ENCODE data around the gene CACNB4.

The CACNB4 gene

DNA sequence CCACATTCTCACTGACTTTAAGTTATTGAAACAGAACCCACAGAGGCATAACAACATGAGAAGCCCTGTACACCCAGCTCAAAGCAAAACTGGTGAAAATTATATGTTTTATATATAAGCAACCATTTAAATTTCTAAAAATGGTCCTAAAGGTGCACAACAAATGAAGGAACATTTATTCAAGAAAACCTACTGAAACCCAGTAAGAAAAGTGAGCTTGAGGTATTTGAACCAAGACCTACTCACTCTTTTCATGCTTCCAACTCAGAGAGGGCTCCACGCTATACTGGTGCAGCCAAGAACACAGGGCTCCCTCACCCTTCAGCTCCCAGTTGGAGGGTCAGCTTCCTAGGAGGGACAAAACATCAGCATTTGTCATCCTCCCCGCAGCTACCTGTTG is 2.1 kb upstream of the CACNB4 start:
- Histone ChIP-seq H3K9me3 (ENCODE audit: control insufficient read depth, low read length) (no peaks in the 10 kb centered on the region), H3K9ac (ENCODE audit: low read length) (no peak overlapping the region), H4K8ac (ENCODE audit: low read length) (no peak overlapping the region), H2AK5ac (ENCODE audit: low read length, severe bottlenecking) (no peak overlapping the region), H2AFZ (ENCODE audit: low read depth, low read length) (no peak overlapping the region), H3K4ac (ENCODE audit: low read depth in 1 of 2, low read length in 2 of 2) (no peak overlapping the region), H3K4me3 (ENCODE audit: insufficient read depth in 1 of 2, low read depth in 1 of 2, low read length in 2 of 2) (no peak overlapping the region), H2BK120ac (ENCODE audit: low read depth, low read length) (no peak overlapping the region), H3K23ac (ENCODE audit: low read length in 2 of 2) (no peak overlapping the region), H3K14ac (ENCODE audit: low read length in 2 of 2) (no peak overlapping the region), H3K4me2 (ENCODE audit: low read length, poor library complexity, severe bottlenecking) (no peak overlapping the region), H3K4me1 (ENCODE audit: control insufficient read depth, insufficient read depth, low read depth, low read length) (peaks cover 19% of the 10 kb centered on the region), H3K27ac (ENCODE audit: low read length, poor library complexity, severe bottlenecking) (no peak overlapping the region), H2BK5ac (ENCODE audit: low read depth, low read length, poor library complexity, severe bottlenecking) (no peak overlapping the region), H3K18ac (ENCODE audit: low read depth in 1 of 2, low read length in 2 of 2) (no peak overlapping the region), H3K27me3 (ENCODE audit: control insufficient read depth in 1 of 2, insufficient read depth in 1 of 2, low read length in 2 of 2) (peaks cover 34 to 40% of the 10 kb centered on the region in 2 experiments), H4K91ac (ENCODE audit: low read length) (no peak overlapping the region), H3K79me1 (replicated peaks; ENCODE audit: low read length, poor library complexity, severe bottlenecking) (no peaks in the 10 kb centered on the region), H3K36me3 (ENCODE audit: control insufficient read depth in 1 of 2, insufficient read depth in 2 of 2, low read depth in 1 of 2, low read length in 2 of 2) (no peaks in the 10 kb centered on the region), H2BK12ac (ENCODE audit: low read length in 2 of 2) (no peak overlapping the region), H2BK15ac (ENCODE audit: low read depth, poor library complexity, severe bottlenecking) (no peak overlapping the region)
- WGBS: 58% methylated on average over 2 of the region's 2 CpGs
- no peak for DNase-seq

DNA sequence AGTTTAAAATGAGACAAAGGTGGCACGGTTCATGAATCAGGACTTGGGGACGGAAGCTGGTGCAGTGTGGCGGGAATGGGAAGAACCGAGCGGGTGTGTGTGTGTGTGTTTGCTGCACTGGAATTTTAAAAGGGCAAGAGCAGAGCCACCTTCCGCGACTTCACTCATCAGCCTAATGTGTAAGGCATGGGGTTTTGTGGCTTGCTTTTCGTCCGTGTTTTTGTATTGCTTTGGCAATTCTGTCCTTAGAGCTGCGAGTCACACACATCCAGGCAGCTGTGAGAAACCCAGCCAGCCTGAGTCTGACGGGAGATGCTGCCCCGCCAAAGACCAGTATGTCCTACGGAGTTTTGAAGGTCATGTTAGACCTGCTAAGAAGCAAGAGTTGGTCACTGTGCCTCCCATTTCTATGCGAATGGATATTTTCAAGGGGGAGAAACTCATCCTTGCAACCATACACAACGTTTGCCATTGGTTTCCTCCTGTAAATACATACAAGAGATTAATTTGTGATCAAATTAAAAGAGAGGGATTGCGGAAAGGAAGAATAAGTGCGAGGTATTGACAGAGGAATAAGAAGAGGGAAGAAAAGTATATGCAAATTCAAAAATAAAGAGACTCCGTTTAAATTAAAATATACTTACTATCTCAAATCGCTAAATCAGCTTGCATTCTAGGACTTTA is 665 bp upstream of the CACNB4 start:
- Histone ChIP-seq H2BK12ac (ENCODE audit: low read length in 2 of 2) (no peak overlapping the region), H3K14ac (ENCODE audit: low read length in 2 of 2) (no peak overlapping the region), H3K27me3 (ENCODE audit: control insufficient read depth in 1 of 2, insufficient read depth in 1 of 2, low read length in 2 of 2) (peaks cover 48% of the 10 kb centered on the region in 2 experiments), H4K91ac (ENCODE audit: low read length) (no peak overlapping the region), H3K27ac (ENCODE audit: low read length, poor library complexity, severe bottlenecking) (no peak overlapping the region), H3K79me1 (replicated peaks; ENCODE audit: low read length, poor library complexity, severe bottlenecking) (no peaks in the 10 kb centered on the region), H3K18ac (ENCODE audit: low read depth in 1 of 2, low read length in 2 of 2) (no peak overlapping the region), H3K23ac (ENCODE audit: low read length in 2 of 2) (peak overlapping the region in 1 of 2 experiments; percentile 50), H3K9me3 (ENCODE audit: control insufficient read depth, low read length) (no peaks in the 10 kb centered on the region), H3K4me2 (ENCODE audit: low read length, poor library complexity, severe bottlenecking) (peak overlapping the region; percentile 97), H2BK5ac (ENCODE audit: low read depth, low read length, poor library complexity, severe bottlenecking) (no peak overlapping the region), H3K4ac (ENCODE audit: low read depth in 1 of 2, low read length in 2 of 2) (no peak overlapping the region), H4K8ac (ENCODE audit: low read length) (no peak overlapping the region), H3K36me3 (ENCODE audit: control insufficient read depth in 1 of 2, insufficient read depth in 2 of 2, low read depth in 1 of 2, low read length in 2 of 2) (no peaks in the 10 kb centered on the region), H2BK15ac (ENCODE audit: low read depth, poor library complexity, severe bottlenecking) (no peak overlapping the region), H3K4me1 (ENCODE audit: control insufficient read depth, insufficient read depth, low read depth, low read length) (peaks cover 19% of the 10 kb centered on the region), H2BK120ac (ENCODE audit: low read depth, low read length) (no peak overlapping the region), H2AFZ (ENCODE audit: low read depth, low read length) (no peak overlapping the region), H2AK5ac (ENCODE audit: low read length, severe bottlenecking) (no peak overlapping the region), H3K9ac (ENCODE audit: low read length) (peak overlapping the region; percentile 76), H3K4me3 (ENCODE audit: insufficient read depth in 1 of 2, low read depth in 1 of 2, low read length in 2 of 2) (peak overlapping the region in 1 of 2 experiments; percentile 76)
- WGBS: 10% methylated on average over 14 of the region's 19 CpGs
- DNase-seq: peak; percentile 23

DNA sequence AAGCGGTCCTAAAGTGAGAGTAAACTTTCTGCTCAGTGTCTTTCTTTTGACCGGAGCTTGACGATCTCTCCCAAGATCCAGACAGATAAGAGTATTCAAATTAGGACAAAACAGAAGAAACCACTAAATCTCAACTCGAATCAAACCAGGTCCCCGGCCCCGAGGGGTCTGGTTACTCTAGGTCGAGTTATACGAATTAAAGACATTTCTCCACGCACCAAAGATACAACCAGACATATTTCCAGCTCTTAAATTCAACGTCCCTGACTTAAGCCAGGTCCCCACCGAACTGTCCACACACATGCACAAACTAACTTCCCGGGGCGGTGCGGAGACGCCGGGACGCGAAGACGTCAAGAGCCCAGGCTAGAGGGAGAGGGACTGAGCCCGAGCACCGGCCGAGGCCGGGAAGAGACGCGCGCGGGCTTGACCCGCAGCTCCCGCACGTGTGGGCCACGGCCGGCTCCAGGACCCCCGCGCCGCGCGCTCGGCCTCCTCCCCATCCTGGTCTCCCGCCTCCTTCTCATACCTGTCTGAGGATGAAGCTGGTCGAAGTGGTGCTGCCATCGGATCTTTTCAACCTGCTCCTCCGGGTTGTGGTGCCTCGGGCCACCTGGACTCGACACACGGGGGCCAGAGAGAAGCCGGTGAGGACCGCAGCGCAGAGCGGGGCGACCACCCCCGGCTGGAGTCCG is 896 bp downstream of the CACNB4 start:
- H2BK120ac ChIP-seq (ENCODE audit: low read depth, low read length): no peak overlapping the region
- no peak overlapping the region for H3K18ac ChIP-seq (ENCODE audit: low read depth in 1 of 2, low read length in 2 of 2)
- H2AK5ac ChIP-seq (ENCODE audit: low read length, severe bottlenecking): no peak overlapping the region
- H3K4ac ChIP-seq (ENCODE audit: low read depth in 1 of 2, low read length in 2 of 2): no peak overlapping the region
- peak overlapping the region; percentile 97 for H3K4me2 ChIP-seq (ENCODE audit: low read length, poor library complexity, severe bottlenecking)
- H2AFZ ChIP-seq (ENCODE audit: low read depth, low read length): no peak overlapping the region
- H4K8ac ChIP-seq (ENCODE audit: low read length): no peak overlapping the region
- DNase-seq: peak; percentile 47
- H2BK5ac ChIP-seq (ENCODE audit: low read depth, low read length, poor library complexity, severe bottlenecking): no peak overlapping the region
- peaks cover 48 to 54% of the 10 kb centered on the region in 2 experiments for H3K27me3 ChIP-seq (ENCODE audit: control insufficient read depth in 1 of 2, insufficient read depth in 1 of 2, low read length in 2 of 2)
- WGBS: under 1% methylated on average over 39 of the region's 52 CpGs
- H2BK12ac ChIP-seq (ENCODE audit: low read length in 2 of 2): no peak overlapping the region
- H3K14ac ChIP-seq (ENCODE audit: low read length in 2 of 2): no peak overlapping the region
- no peak overlapping the region for H3K27ac ChIP-seq (ENCODE audit: low read length, poor library complexity, severe bottlenecking)
- H3K23ac ChIP-seq (ENCODE audit: low read length in 2 of 2): no peak overlapping the region
- no peaks in the 10 kb centered on the region for H3K9me3 ChIP-seq (ENCODE audit: control insufficient read depth, low read length)
- H3K79me1 ChIP-seq (replicated peaks; ENCODE audit: low read length, poor library complexity, severe bottlenecking): no peaks in the 10 kb centered on the region
- H4K91ac ChIP-seq (ENCODE audit: low read length): no peak overlapping the region
- H3K4me1 ChIP-seq (ENCODE audit: control insufficient read depth, insufficient read depth, low read depth, low read length): peaks cover 19% of the 10 kb centered on the region
- peak overlapping the region; percentile 55 to 76 for H3K4me3 ChIP-seq (ENCODE audit: insufficient read depth in 1 of 2, low read depth in 1 of 2, low read length in 2 of 2)
- H2BK15ac ChIP-seq (ENCODE audit: low read depth, poor library complexity, severe bottlenecking): no peak overlapping the region
- no peaks in the 10 kb centered on the region for H3K36me3 ChIP-seq (ENCODE audit: control insufficient read depth in 1 of 2, insufficient read depth in 2 of 2, low read depth in 1 of 2, low read length in 2 of 2)
- H3K9ac ChIP-seq (ENCODE audit: low read length): peak overlapping the region; percentile 75

DNA sequence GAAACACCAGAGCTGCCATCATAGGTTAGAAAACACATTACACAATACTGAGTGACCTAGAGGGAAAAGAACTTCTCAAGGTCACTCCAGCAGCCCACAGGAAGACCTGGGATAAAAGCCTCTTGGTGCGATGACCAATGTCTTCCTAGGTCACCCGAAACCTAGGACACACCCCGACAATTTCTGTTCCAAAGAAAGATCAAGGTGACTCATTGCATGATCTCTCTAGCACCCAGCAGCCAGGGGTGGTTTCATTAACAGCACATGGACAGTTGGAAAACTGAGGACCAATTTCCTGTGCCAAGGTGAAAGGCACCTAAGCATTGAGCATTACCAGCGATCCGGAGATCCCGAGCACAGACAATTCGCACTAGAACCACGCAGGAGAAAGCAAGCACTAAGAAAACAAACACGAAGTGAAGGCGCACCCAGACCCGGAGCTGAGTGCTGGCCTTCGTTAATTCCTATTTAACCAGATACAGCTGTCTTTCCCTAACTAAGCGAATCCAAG is 1.5 kb downstream of the CACNB4 start:
- WGBS: 15% methylated on average over 13 of the region's 13 CpGs
- H2BK12ac ChIP-seq (ENCODE audit: low read length in 2 of 2): no peak overlapping the region
- H2BK120ac ChIP-seq (ENCODE audit: low read depth, low read length): no peak overlapping the region
- H2AFZ ChIP-seq (ENCODE audit: low read depth, low read length): no peak overlapping the region
- no peak overlapping the region for H4K8ac ChIP-seq (ENCODE audit: low read length)
- H2AK5ac ChIP-seq (ENCODE audit: low read length, severe bottlenecking): no peak overlapping the region
- H3K18ac ChIP-seq (ENCODE audit: low read depth in 1 of 2, low read length in 2 of 2): no peak overlapping the region
- H3K9me3 ChIP-seq (ENCODE audit: control insufficient read depth, low read length): no peaks in the 10 kb centered on the region
- no peak overlapping the region for H3K14ac ChIP-seq (ENCODE audit: low read length in 2 of 2)
- H3K27ac ChIP-seq (ENCODE audit: low read length, poor library complexity, severe bottlenecking): no peak overlapping the region
- no peak for DNase-seq
- no peak overlapping the region for H4K91ac ChIP-seq (ENCODE audit: low read length)
- no peaks in the 10 kb centered on the region for H3K36me3 ChIP-seq (ENCODE audit: control insufficient read depth in 1 of 2, insufficient read depth in 2 of 2, low read depth in 1 of 2, low read length in 2 of 2)
- peaks cover 19% of the 10 kb centered on the region for H3K4me1 ChIP-seq (ENCODE audit: control insufficient read depth, insufficient read depth, low read depth, low read length)
- no peak overlapping the region for H2BK15ac ChIP-seq (ENCODE audit: low read depth, poor library complexity, severe bottlenecking)
- H2BK5ac ChIP-seq (ENCODE audit: low read depth, low read length, poor library complexity, severe bottlenecking): no peak overlapping the region
- H3K4me3 ChIP-seq (ENCODE audit: insufficient read depth in 1 of 2, low read depth in 1 of 2, low read length in 2 of 2): peak overlapping the region in 1 of 2 experiments; percentile 76
- H3K4ac ChIP-seq (ENCODE audit: low read depth in 1 of 2, low read length in 2 of 2): no peak overlapping the region
- peaks cover 47 to 53% of the 10 kb centered on the region in 2 experiments for H3K27me3 ChIP-seq (ENCODE audit: control insufficient read depth in 1 of 2, insufficient read depth in 1 of 2, low read length in 2 of 2)
- H3K79me1 ChIP-seq (replicated peaks; ENCODE audit: low read length, poor library complexity, severe bottlenecking): no peaks in the 10 kb centered on the region
- peak overlapping the region; percentile 75 for H3K9ac ChIP-seq (ENCODE audit: low read length)
- H3K4me2 ChIP-seq (ENCODE audit: low read length, poor library complexity, severe bottlenecking): peak overlapping the region; percentile 97
- no peak overlapping the region for H3K23ac ChIP-seq (ENCODE audit: low read length in 2 of 2)

All from mesenchymal stem cell (in vitro differentiated cells and primary cell).